K562 (cell line): Measurements from ENCODE around the gene SPINT2. TPM values are rescaled to one million over a fixed set of nuclear protein-coding genes. Genes with fewer than 3 reads are reported as not detected.

ENCODE experiments used
- BACH1 ChIP-seq: fragments of 200-800 bp; sonication (Bioruptor generic); IDR thresholded peaks from 2 replicates; pipeline ENCODE4 v1.6.1; 2016; ENCODE audit warnings: missing genetic modification characterization, missing compliant biosample characterization
- BCL6 ChIP-seq: fragments of 250-450 bp; sonication (Bioruptor Pico); IDR thresholded peaks from 2 replicates; pipeline ENCODE4 v1.4.0; 2020
- CBFB ChIP-seq: sonication (generic); formaldehyde crosslinking; IDR thresholded peaks from 2 replicates; pipeline ENCODE4 v1.4.0; 2020; ENCODE audit warnings: mild to moderate bottlenecking, missing genetic modification reagents
- GATAD2B ChIP-seq: fragments of 450-650 bp; IDR thresholded peaks from 2 replicates; pipeline ENCODE4 v1.6.1; 2017; ENCODE audit warnings: mild to moderate bottlenecking, borderline replicate concordance
- KDM1A ChIP-seq, 2 experiments: fragments of 450-650 bp; IDR thresholded peaks; 2 replicates each; pipeline ENCODE4 v1.6.1; 2016; ENCODE audit warnings: mild to moderate bottlenecking in 2 of 2
- MAX ChIP-seq: sonication (generic); formaldehyde crosslinking; IDR thresholded peaks from 2 replicates; pipeline ENCODE4 v1.9.0; 2022; ENCODE audit warnings: mild to moderate bottlenecking, missing genetic modification reagents
- NUFIP1 ChIP-seq: fragments of 450-650 bp; IDR thresholded peaks from 2 replicates; pipeline ENCODE4 v1.6.1; 2018; ENCODE audit not compliant: partially characterized antibody
- RNF2 ChIP-seq: sonication (generic); IDR thresholded peaks from 2 replicates; pipeline ENCODE4 v1.6.1; 2016
- SMARCA4 ChIP-seq: fragments of 450-650 bp; IDR thresholded peaks from 2 replicates; pipeline ENCODE4 v1.6.1; 2016
- SMARCC2 ChIP-seq: fragments of 450-650 bp; IDR thresholded peaks from 2 replicates; pipeline ENCODE4 v1.6.1; 2017; ENCODE audit warnings: antibody characterized with exemption, moderate library complexity, mild to moderate bottlenecking, low read depth
- TFAP4 ChIP-seq: sonication (generic); formaldehyde crosslinking; IDR thresholded peaks from 2 replicates; pipeline ENCODE4 v1.8.0; 2022; ENCODE audit warnings: missing genetic modification reagents, mild to moderate bottlenecking, moderate library complexity, borderline replicate concordance
- YY1 ChIP-seq, 3 experiments: IDR thresholded peaks; 2 replicates each; pipeline ENCODE4 v1.6.1; 2011; ENCODE audit warnings: low read length in 2 of 3, mild to moderate bottlenecking in 2 of 3, moderate library complexity in 2 of 3, borderline replicate concordance in 1 of 3, control low read depth in 1 of 3, low read depth in 1 of 3; ENCODE audit not compliant: insufficient read depth in 3 of 3, insufficient replicate concordance in 2 of 3, control insufficient read depth in 1 of 3, insufficient read length in 1 of 3; ENCODE audit errors: extremely low read depth in 1 of 3
- ZNF24 ChIP-seq: fragments of 450-650 bp; IDR thresholded peaks from 2 replicates; pipeline ENCODE4 v1.6.1; 2016
- ZNF639 ChIP-seq, 2 experiments: fragments of 200-800 bp in 1 of 2; sonication (Bioruptor generic) in 1 of 2; sonication (generic) in 1 of 2; formaldehyde crosslinking in 1 of 2; IDR thresholded peaks in 1 of 2; conservative IDR thresholded peaks in 1 of 2; 2 replicates each; pipeline versions ENCODE4 v1.5.0 to v1.6.1; 2016 to 2020; ENCODE audit warnings: missing compliant biosample characterization in 1 of 2, missing genetic modification characterization in 1 of 2, missing genetic modification reagents in 1 of 2
- polyA plus RNA-seq, 8 experiments: library from polyadenylated mRNA; depleted of rRNA in 4 of 8; stranded (reverse) in 5 of 8; unstranded in 3 of 8; fragments of >200 nt; fragmentation: Nextera tagmentation in 2 of 8; fragmentation: Illumina TruSeq in 1 of 8; extraction: Ambion mirVana in 2 of 8; extraction: Trizol in 1 of 8; gene quantifications; 2 replicates each; pipeline versions ENCODE4 v1.2.1 to v1.2.3, GENCODE V29; 2011 to 2014; ENCODE audit warnings: inconsistent platforms in 1 of 8, missing spikeins in 1 of 8
- total RNA-seq, 7 experiments: library from RNA; depleted of rRNA in 6 of 7; stranded (reverse); fragments of >200 nt in 6 of 7; fragmentation: Illumina TruSeq in 2 of 7; extraction: Trizol in 2 of 7; gene quantifications; 2 replicates each; pipeline versions ENCODE4 v1.2.1 to v1.2.3, GENCODE V29; 2011 to 2021; ENCODE audit warnings: low replicate concordance in 1 of 7
- TF ChIP-seq, protein P1 (sequence below), 2 experiments: fragments of 450-650 bp in 1 of 2; sonication (generic) in 1 of 2; formaldehyde crosslinking in 1 of 2; IDR thresholded peaks; 2 replicates each; pipeline versions ENCODE4 v1.7.1 to v1.9.0; 2016 to 2022; ENCODE audit warnings: inconsistent platforms in 1 of 2, mild to moderate bottlenecking in 1 of 2, missing genetic modification reagents in 1 of 2

The SPINT2 gene
- total and polyA plus RNA-seq, 9 of the 15 experiments (the other 6 are each of a cell fraction or from before 2014, with no cell fraction given) = 0.65 to 4.5 (median 3.4) TPM

- TF ChIP-seq, protein P1, sequence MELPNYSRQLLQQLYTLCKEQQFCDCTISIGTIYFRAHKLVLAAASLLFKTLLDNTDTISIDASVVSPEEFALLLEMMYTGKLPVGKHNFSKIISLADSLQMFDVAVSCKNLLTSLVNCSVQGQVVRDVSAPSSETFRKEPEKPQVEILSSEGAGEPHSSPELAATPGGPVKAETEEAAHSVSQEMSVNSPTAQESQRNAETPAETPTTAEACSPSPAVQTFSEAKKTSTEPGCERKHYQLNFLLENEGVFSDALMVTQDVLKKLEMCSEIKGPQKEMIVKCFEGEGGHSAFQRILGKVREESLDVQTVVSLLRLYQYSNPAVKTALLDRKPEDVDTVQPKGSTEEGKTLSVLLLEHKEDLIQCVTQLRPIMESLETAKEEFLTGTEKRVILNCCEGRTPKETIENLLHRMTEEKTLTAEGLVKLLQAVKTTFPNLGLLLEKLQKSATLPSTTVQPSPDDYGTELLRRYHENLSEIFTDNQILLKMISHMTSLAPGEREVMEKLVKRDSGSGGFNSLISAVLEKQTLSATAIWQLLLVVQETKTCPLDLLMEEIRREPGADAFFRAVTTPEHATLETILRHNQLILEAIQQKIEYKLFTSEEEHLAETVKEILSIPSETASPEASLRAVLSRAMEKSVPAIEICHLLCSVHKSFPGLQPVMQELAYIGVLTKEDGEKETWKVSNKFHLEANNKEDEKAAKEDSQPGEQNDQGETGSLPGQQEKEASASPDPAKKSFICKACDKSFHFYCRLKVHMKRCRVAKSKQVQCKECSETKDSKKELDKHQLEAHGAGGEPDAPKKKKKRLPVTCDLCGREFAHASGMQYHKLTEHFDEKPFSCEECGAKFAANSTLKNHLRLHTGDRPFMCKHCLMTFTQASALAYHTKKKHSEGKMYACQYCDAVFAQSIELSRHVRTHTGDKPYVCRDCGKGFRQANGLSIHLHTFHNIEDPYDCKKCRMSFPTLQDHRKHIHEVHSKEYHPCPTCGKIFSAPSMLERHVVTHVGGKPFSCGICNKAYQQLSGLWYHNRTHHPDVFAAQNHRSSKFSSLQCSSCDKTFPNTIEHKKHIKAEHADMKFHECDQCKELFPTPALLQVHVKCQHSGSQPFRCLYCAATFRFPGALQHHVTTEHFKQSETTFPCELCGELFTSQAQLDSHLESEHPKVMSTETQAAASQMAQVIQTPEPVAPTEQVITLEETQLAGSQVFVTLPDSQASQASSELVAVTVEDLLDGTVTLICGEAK (IDR thresholded peaks at IDR 0.05) = peak; percentile 13; the same call in 1 of the 2 replicates
- TF ChIP-seq, protein P1 (CRISPR knock-in tag; IDR thresholded peaks at IDR 0.05) = no peak
- TF ChIP-seq ZNF24 (0 out of 2 replicates have a peak, but pooled peaks have one; percentile 52), RNF2 (0 out of 2 replicates have a peak, but pooled peaks have one; percentile 50), SMARCC2 (0 out of 2 replicates have a peak, but pooled peaks have one; percentile 27), ZNF639 (CRISPR knock-in tag; conservative IDR thresholded peaks at IDR 0.05 in 1 of 2, IDR thresholded peaks at IDR 0.05 in 1 of 2) (no peak), KDM1A (IDR thresholded peaks at IDR 0.05) (0 out of 4 replicates have a peak, but pooled peaks have one; percentile 58 to 63), SMARCA4 (peak; percentile 47; the same call in 1 of the 2 replicates), YY1 (IDR thresholded peaks at IDR 0.05; ENCODE audit: borderline replicate concordance in 1 of 3, control insufficient read depth in 1 of 3, extremely low read depth in 1 of 3, insufficient read depth in 3 of 3, insufficient read length in 1 of 3, insufficient replicate concordance in 2 of 3, low read depth in 1 of 3, low read length in 2 of 3) (no peak), NUFIP1 (no peak), BCL6 (CRISPR knock-in tag) (no peak), MAX (CRISPR knock-in tag) (0 out of 2 replicates have a peak, but pooled peaks have one; percentile 3), CBFB (CRISPR knock-in tag) (no peak), BACH1 (tag) (no peak), TFAP4 (CRISPR knock-in tag) (peak; percentile 60; the same call in 1 of the 2 replicates), GATAD2B (no peak)
These were observed 8.9 kb upstream of the SPINT2 start (continued) for GRCh38 chr19:38255383-38256014.
